T-helper 1 cell (primary cell): ENCODE results near the gene KIF4A.
A peak's percentile ranks its signal among the peaks of the same experiment; 100 is the strongest.

Experiments
- DNase-seq, 5 donors: peaks; one replicate each; pipeline ENCODE4 v3.0.0-alpha.2; 2012 to 2020

The KIF4A gene

GRCh38 chrX:70439016-70439415 is 149.1 kb downstream of the KIF4A start:
- DNase-seq, result peak in 1 of 5 donors; percentile 26

- DNase-seq, result no peak
Observed at GRCh38 chrX:70442224-70442623, 152.3 kb downstream of the KIF4A start.

- no peak for DNase-seq
Observed at GRCh38 chrX:70444326-70444945, 154.5 kb downstream of the KIF4A start, which contains the start of gene DLG3. Gene DLG3 (plus strand): TSS chrX:70444835. CDS start chrX:70445202, 367 bp downstream.

- DNase-seq, result no peak
Observed at GRCh38 chrX:70444946-70445656, 155.2 kb downstream of the KIF4A start.

GRCh38 chrX:70445951-70446350 is 156.0 kb downstream of the KIF4A start:
- DNase-seq, result no peak

GRCh38 chrX:70446380-70447350 is 156.8 kb downstream of the KIF4A start:
- DNase-seq, result no peak

GRCh38 chrX:70449457-70449966 is 159.6 kb downstream of the KIF4A start:
- no peak for DNase-seq

- peak in 4 of 5 donors; percentile 25 to 54 (median 31) for DNase-seq
Observed at GRCh38 chrX:70452143-70452733, 162.3 kb downstream of the KIF4A start.

GRCh38 chrX:70453024-70453618 is 163.2 kb downstream of the KIF4A start:
- peak in 1 of 5 donors; percentile 21 for DNase-seq

GRCh38 chrX:70454441-70455365 is 164.8 kb downstream of the KIF4A start:
- peak; percentile 59 to 80 (median 69) for DNase-seq

- DNase-seq, result peak in 1 of 5 donors; percentile 29
Observed at GRCh38 chrX:70455366-70456202, 165.7 kb downstream of the KIF4A start.

- peak in 1 of 5 donors; percentile 33 for DNase-seq
Observed at GRCh38 chrX:70456256-70456655, 166.4 kb downstream of the KIF4A start.

GRCh38 chrX:70461026-70461425 is 171.1 kb downstream of the KIF4A start:
- DNase-seq, result no peak

- DNase-seq, result no peak
Observed at GRCh38 chrX:70464051-70464450, 174.1 kb downstream of the KIF4A start.

GRCh38 chrX:70466968-70467367 is 177.1 kb downstream of the KIF4A start:
- DNase-seq, result no peak

GRCh38 chrX:70468709-70469108 is 178.8 kb downstream of the KIF4A start:
- DNase-seq, result no peak
